Lung (tissue), 12 donors: ENCODE measurements around the gene IFNA1. TPM values are rescaled to one million over a fixed set of nuclear protein-coding genes. Genes with fewer than 3 reads are reported as not detected.

Experiments used
- ATAC-seq: fragments of 200-7000 bp; cut with Tn5 transposase; one replicate; pipeline ENCODE4 v1.9.1; 2020; ENCODE audit warnings: moderate number of reproducible peaks; ENCODE audit not compliant: insufficient read depth, low FRiP score
- DNase-seq, 3 donors: peaks; one replicate each; pipeline ENCODE4 v3.0.0-alpha.2; 2013 to 2017
- H3K27ac ChIP-seq, 2 donors: one replicate each; pipeline ENCODE4 v1.5.1; 2013; ENCODE audit warnings: mild to moderate bottlenecking in 2 of 2, moderate library complexity in 2 of 2, control low read depth in 1 of 2, inconsistent platforms in 1 of 2, low read depth in 1 of 2, low read length in 1 of 2
- H3K27me3 ChIP-seq, 3 donors: one replicate each; pipeline ENCODE4 v1.5.1; 2013; ENCODE audit warnings: low read length in 2 of 3; ENCODE audit not compliant: control insufficient read depth in 3 of 3, insufficient read depth in 3 of 3
- H3K36me3 ChIP-seq, 4 donors: one replicate each; pipeline ENCODE4 v1.5.1; 2013; ENCODE audit warnings: low read length in 4 of 4, mild to moderate bottlenecking in 1 of 4, moderate library complexity in 1 of 4; ENCODE audit not compliant: control insufficient read depth in 4 of 4, insufficient read depth in 4 of 4
- H3K4me1 ChIP-seq, 5 donors: one replicate each; pipeline ENCODE4 v1.5.1; 2013; ENCODE audit warnings: low read length in 5 of 5, mild to moderate bottlenecking in 2 of 5, moderate library complexity in 1 of 5; ENCODE audit not compliant: control insufficient read depth in 5 of 5, insufficient read depth in 5 of 5
- H3K4me3 ChIP-seq: one replicate; pipeline ENCODE4 v1.5.1; 2013; ENCODE audit warnings: mild to moderate bottlenecking, control low read depth, moderate library complexity
- H3K9ac ChIP-seq, 2 donors: one replicate each; pipeline ENCODE4 v1.5.1; 2013; ENCODE audit warnings: low read length in 2 of 2, control low read depth in 1 of 2; ENCODE audit not compliant: insufficient read depth in 1 of 2
- H3K9me3 ChIP-seq, 4 donors: one replicate each; pipeline ENCODE4 v1.5.1; 2013; ENCODE audit warnings: low read length in 3 of 4, mild to moderate bottlenecking in 1 of 4, moderate library complexity in 1 of 4; ENCODE audit not compliant: control insufficient read depth in 4 of 4, insufficient read depth in 3 of 4
- CTCF ChIP-seq: IDR thresholded peaks from 2 replicates; pipeline ENCODE4 v1.5.1; 2012; ENCODE audit warnings: mild to moderate bottlenecking; ENCODE audit errors: control extremely low read depth, extremely low read depth
- WGBS, 2 donors: extraction: QIAGEN DNeasy Blood & Tissue Kit; methylation state at CpG; one replicate each; pipeline ENCODE4 v1.1.7; 2013; 5-methylcytosine and 5-hydroxymethylcytosine counted together
- polyA plus RNA-seq, 2 donors: library from polyadenylated mRNA; stranded (reverse); fragments of 200-250 nt; gene quantifications; one replicate each; pipeline ENCODE4 v1.2.1, GENCODE V29; 2013
- total RNA-seq, 2 donors: library from RNA; depleted of rRNA in 1 of 2; stranded (reverse); fragments of >200 nt in 1 of 2; gene quantifications; one replicate each; pipeline ENCODE4 v1.2.1, GENCODE V29; 2014 to 2021
- donor health status: control.
- donor health status: control.
- donor health status: Bipolar disorder and iron deficiency.
- donor health status: healthy.
- donor health status: DM: yes; HTN: yes; CAD: no.

IFNA1 gene
- total and polyA plus RNA-seq, 4 donors: 0.22 TPM; not detected in 3

- no peak for TF ChIP-seq CTCF
- no peak overlapping the region for H3K9ac ChIP-seq
- no peak overlapping the region for H3K27ac ChIP-seq
- H3K4me3 ChIP-seq: no peak overlapping the region
- H3K27me3 ChIP-seq: no peaks in the 10 kb centered on the region
- no peaks in the 10 kb centered on the region for H3K36me3 ChIP-seq
- 78 to 88% methylated on average over 4 of the region's 4 CpGs for WGBS, 2 donors
- no peak for DNase-seq
- no peak for ATAC-seq
- no peaks in the 10 kb centered on the region for H3K9me3 ChIP-seq
- no peaks in the 10 kb centered on the region for H3K4me1 ChIP-seq
Observed at GRCh38 chr9:21450733-21451394, 10.6 kb downstream of the IFNA1 start.

GRCh38 chr9:21452681-21453080, 12.4 kb downstream of the IFNA1 start:
- no peak for ATAC-seq
- Histone ChIP-seq H3K4me3 (no peak overlapping the region), H3K27ac (no peak overlapping the region), H3K9me3 (no peaks in the 10 kb centered on the region), H3K4me1 (no peaks in the 10 kb centered on the region), H3K27me3 (no peaks in the 10 kb centered on the region), H3K9ac (no peak overlapping the region), H3K36me3 (no peaks in the 10 kb centered on the region)
- no peak for DNase-seq
- WGBS, 2 donors: 79 to 81% methylated on average over 4 of the region's 4 CpGs
- TF ChIP-seq CTCF: no peak

- Histone ChIP-seq H3K27ac (no peak overlapping the region), H3K36me3 (no peaks in the 10 kb centered on the region), H3K9ac (no peak overlapping the region), H3K4me3 (no peak overlapping the region), H3K4me1 (no peaks in the 10 kb centered on the region), H3K9me3 (no peaks in the 10 kb centered on the region), H3K27me3 (no peaks in the 10 kb centered on the region)
- WGBS, 2 donors: 76 to 95% methylated on average over 2 of the region's 2 CpGs
- DNase-seq: no peak
- no peak for TF ChIP-seq CTCF
- ATAC-seq: no peak
Observed at GRCh38 chr9:21454149-21454548, 13.9 kb downstream of the IFNA1 start.

- no peak for ATAC-seq
Observed at GRCh38 chr9:21455320-21455719, 15.1 kb downstream of the IFNA1 start.

More at GRCh38 chr9:21455320-21455719, 15.1 kb downstream of the IFNA1 start:
- Histone ChIP-seq H3K27ac (no peak overlapping the region), H3K27me3 (no peaks in the 10 kb centered on the region), H3K4me3 (no peak overlapping the region), H3K9ac (no peak overlapping the region), H3K36me3 (no peaks in the 10 kb centered on the region), H3K9me3 (no peaks in the 10 kb centered on the region), H3K4me1 (no peaks in the 10 kb centered on the region)
- TF ChIP-seq CTCF: peak; percentile 30
- DNase-seq: peak in 2 of 3 donors; percentile 4 to 13
